Measurements from ENCODE around the gene TEX101.
"Not testable (repeated sequence)": the region's sequence is repeated elsewhere in the genome, so short reads cannot be mapped to it uniquely, and the experiment has no call there.

- not testable (repeated sequence) for TF ChIP-seq POLR2AphosphoS5, EP300, CTCF (IDR thresholded peaks at IDR 0.05)
These were observed 22.6 kb downstream of the TEX101 start for GRCh38 chr19:43437284-43437683.
